OCI-LY7 (cell line): ENCODE results near the gene AGMO. TPM values are rescaled to one million over a fixed set of nuclear protein-coding genes. Genes with fewer than 3 reads are reported as not detected.

Experiments
- BruUV-seq: library from RNA; stranded (reverse); fragments of 400-500 nt; replicated peaks from 2 replicates; lab custom pipeline; 2021; lab: Mats Ljungman, UMichigan
- CTCF ChIA-PET: fragments of 300-600 bp; sonication (Branson Sonifier 250); formaldehyde crosslinking; loops from one replicate; lab custom pipeline; 2022; ENCODE audit warnings: antibody characterized with exemption; ENCODE audit not compliant: unreplicated experiment; lab: Charles Lee
- POLR2A ChIA-PET: fragments of 300-600 bp; sonication (Branson Sonifier 250); formaldehyde crosslinking; loops from one replicate; lab custom pipeline; 2022; ENCODE audit warnings: antibody characterized with exemption; lab: Charles Lee
- DNase-seq: peaks from one replicate; pipeline ENCODE4 v3.0.0-alpha.2; 2015; ENCODE audit warnings: low spot score
- H2AFZ ChIP-seq: fragments of 200-600 bp; sonication (generic), shearing (Covaris generic); 2 replicates; pipeline ENCODE4 v1.6.1; 2014; ENCODE audit warnings: mild to moderate bottlenecking, antibody characterized with exemption, low read length, moderate library complexity
- H3K27ac ChIP-seq: fragments of 200-600 bp; sonication (generic); 2 replicates; pipeline ENCODE4 v1.5.1; 2014; ENCODE audit warnings: mixed run types, low read depth, mild to moderate bottlenecking, moderate library complexity, low read length, inconsistent platforms; ENCODE audit not compliant: poor library complexity, severe bottlenecking
- H3K36me3 ChIP-seq: fragments of 200-600 bp; sonication (generic); 2 replicates; pipeline ENCODE4 v1.6.1; 2014; ENCODE audit warnings: mild to moderate bottlenecking, antibody characterized with exemption, low read length, moderate library complexity, mixed read lengths; ENCODE audit not compliant: insufficient read depth
- H3K4me1 ChIP-seq: fragments of 200-600 bp; sonication (generic); 2 replicates; pipeline ENCODE4 v1.5.1; 2014; ENCODE audit warnings: mild to moderate bottlenecking, low read length; ENCODE audit not compliant: insufficient read depth, poor library complexity, severe bottlenecking
- H3K4me2 ChIP-seq: fragments of 200-600 bp; sonication (generic); 2 replicates; pipeline ENCODE4 v1.6.1; 2014; ENCODE audit warnings: mild to moderate bottlenecking, low read length
- H3K4me3 ChIP-seq: fragments of 200-600 bp; sonication (generic); 2 replicates; pipeline ENCODE4 v1.5.1; 2014; ENCODE audit warnings: mild to moderate bottlenecking, low read depth, low read length; ENCODE audit not compliant: poor library complexity, severe bottlenecking
- H3K79me2 ChIP-seq: fragments of 200-600 bp; sonication (generic); 2 replicates; pipeline ENCODE4 v1.6.1; 2016; ENCODE audit warnings: low read depth, mild to moderate bottlenecking, low read length, moderate library complexity, mixed read lengths; ENCODE audit not compliant: insufficient read depth
- H3K9me2 ChIP-seq: fragments of 200-600 bp; sonication (generic); 2 replicates; pipeline ENCODE4 v1.6.1; 2016; ENCODE audit warnings: mild to moderate bottlenecking, low read length, mixed read lengths; ENCODE audit not compliant: insufficient read depth
- H3K9me3 ChIP-seq: fragments of 200-600 bp; sonication (generic); 2 replicates; pipeline ENCODE4 v1.6.1; 2014; ENCODE audit warnings: mild to moderate bottlenecking, mixed run types, low read length, mixed read lengths
- H4K20me1 ChIP-seq: fragments of 200-600 bp; sonication (generic); 2 replicates; pipeline ENCODE4 v1.6.1; 2014; ENCODE audit warnings: mild to moderate bottlenecking, antibody characterized with exemption, low read length, moderate library complexity, mixed read lengths; ENCODE audit not compliant: insufficient read depth
- EZH2phosphoT487 ChIP-seq: fragments of 200-600 bp; sonication (generic); IDR thresholded peaks from 2 replicates; pipeline ENCODE4 v1.6.1; 2018; ENCODE audit warnings: low read depth, borderline replicate concordance, mild to moderate bottlenecking, mixed run types, antibody characterized with exemption, low read length, moderate library complexity, mixed read lengths
- intact Hi-C: fragments of 100-400 bp; cut with micrococcal nuclease; formaldehyde crosslinking; loops from one replicate; pipeline ENCODE4 v1.10.0; 2022; ENCODE audit not compliant: unreplicated experiment
- total RNA-seq, 2 experiments: library from RNA; depleted of rRNA in 1 of 2; stranded (reverse); fragments of >200 nt in 1 of 2; shearing (Covaris generic) in 1 of 2; gene quantifications; 2 replicates each; pipeline ENCODE4 v1.2.3, GENCODE V29; 2014 to 2022
- TF ChIP-seq, protein P1 (sequence below): fragments of 200-600 bp; sonication (generic); conservative IDR thresholded peaks from 2 replicates; pipeline ENCODE4 v1.5.1; 2014; ENCODE audit warnings: mild to moderate bottlenecking, antibody characterized with exemption, low read length, moderate library complexity, mixed read lengths

Gene AGMO
- total RNA-seq, 2 experiments from 2014 or later, result not detected

DNA sequence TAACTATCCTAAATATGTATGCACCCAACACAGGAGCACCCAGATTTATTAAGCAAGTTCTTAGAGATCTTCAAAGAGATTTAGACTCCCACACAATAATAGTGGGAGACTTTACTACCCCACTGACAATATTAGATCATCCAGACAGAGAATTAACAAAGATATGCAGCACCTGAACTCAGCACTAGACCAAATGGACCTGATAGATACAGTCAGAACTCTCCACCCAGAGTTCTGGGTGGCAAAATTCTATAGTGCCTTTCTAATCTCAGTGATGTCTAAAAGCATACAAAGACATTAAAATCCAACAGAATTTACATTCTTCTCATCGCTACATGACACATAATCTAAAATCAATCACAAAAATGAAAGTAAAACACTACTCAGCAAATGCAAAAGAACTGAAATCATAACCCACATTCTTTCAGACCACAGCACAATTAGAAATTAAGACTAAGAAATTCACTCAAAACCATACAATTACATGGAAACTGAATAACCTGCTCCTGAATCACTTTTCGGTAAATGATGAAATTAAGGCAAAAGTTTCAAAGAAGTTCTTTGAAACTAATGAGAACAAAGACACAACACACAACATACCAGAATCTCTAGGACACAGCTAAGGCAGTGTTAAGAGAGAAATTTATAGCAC lies 183.2 kb downstream of the AGMO start:
- H3K4me3 ChIP-seq, result no peak overlapping the region
- no peaks in the 10 kb centered on the region for H3K9me3 ChIP-seq
- no TSS peak for BruUV-seq
- no peak for DNase-seq
- no peak overlapping the region for H3K27ac ChIP-seq
- no peak overlapping the region for H2AFZ ChIP-seq
- intact Hi-C loops, result no loop called here
- H3K9me2 ChIP-seq, result no peaks in the 10 kb centered on the region
- H3K4me1 ChIP-seq, result no peaks in the 10 kb centered on the region
- POLR2A ChIA-PET, result interaction anchor here (0.6 kb wide), 1 partner anchor 10 kb away, joined by 3 read pairs; no protein-coding TSS in a partner anchor
- no peaks in the 10 kb centered on the region for H4K20me1 ChIP-seq
- H3K36me3 ChIP-seq, result no peaks in the 10 kb centered on the region
- no peak for TF ChIP-seq EZH2phosphoT487
- TF ChIP-seq, protein P1, sequence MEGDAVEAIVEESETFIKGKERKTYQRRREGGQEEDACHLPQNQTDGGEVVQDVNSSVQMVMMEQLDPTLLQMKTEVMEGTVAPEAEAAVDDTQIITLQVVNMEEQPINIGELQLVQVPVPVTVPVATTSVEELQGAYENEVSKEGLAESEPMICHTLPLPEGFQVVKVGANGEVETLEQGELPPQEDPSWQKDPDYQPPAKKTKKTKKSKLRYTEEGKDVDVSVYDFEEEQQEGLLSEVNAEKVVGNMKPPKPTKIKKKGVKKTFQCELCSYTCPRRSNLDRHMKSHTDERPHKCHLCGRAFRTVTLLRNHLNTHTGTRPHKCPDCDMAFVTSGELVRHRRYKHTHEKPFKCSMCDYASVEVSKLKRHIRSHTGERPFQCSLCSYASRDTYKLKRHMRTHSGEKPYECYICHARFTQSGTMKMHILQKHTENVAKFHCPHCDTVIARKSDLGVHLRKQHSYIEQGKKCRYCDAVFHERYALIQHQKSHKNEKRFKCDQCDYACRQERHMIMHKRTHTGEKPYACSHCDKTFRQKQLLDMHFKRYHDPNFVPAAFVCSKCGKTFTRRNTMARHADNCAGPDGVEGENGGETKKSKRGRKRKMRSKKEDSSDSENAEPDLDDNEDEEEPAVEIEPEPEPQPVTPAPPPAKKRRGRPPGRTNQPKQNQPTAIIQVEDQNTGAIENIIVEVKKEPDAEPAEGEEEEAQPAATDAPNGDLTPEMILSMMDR, result no peak
- H3K79me2 ChIP-seq, result no peaks in the 10 kb centered on the region
- H3K4me2 ChIP-seq, result no peak overlapping the region
- CTCF ChIA-PET, result no interaction called here

DNA sequence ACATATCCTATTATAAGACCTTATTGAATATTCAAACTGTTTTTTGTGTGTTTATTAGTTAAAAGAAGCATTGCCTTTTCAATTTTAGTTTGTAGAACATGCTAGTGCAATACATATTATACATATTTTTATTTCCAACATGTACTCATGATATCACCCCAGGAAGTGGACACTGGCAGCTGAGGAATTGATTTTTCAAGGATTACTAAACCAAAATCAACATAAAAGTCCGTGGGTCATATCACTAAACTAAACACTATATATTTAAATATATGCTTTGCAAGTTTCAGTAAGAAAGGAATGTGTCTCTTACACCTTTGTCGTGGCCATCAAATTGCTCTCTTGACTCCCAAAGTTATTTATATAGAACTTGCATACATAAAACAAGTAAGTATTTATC lies 185.2 kb downstream of the AGMO start:
- ChIA-PET CTCF (no interaction called here), POLR2A (no interaction called here)
- Histone ChIP-seq H3K4me3 (no peak overlapping the region), H2AFZ (no peak overlapping the region), H3K36me3 (no peaks in the 10 kb centered on the region), H4K20me1 (no peaks in the 10 kb centered on the region), H3K27ac (no peak overlapping the region), H3K9me3 (no peaks in the 10 kb centered on the region), H3K4me2 (no peak overlapping the region), H3K79me2 (no peaks in the 10 kb centered on the region), H3K4me1 (no peaks in the 10 kb centered on the region), H3K9me2 (no peaks in the 10 kb centered on the region)
- DNase-seq, result no peak
- TF ChIP-seq, protein P1, result no peak
- no peak for TF ChIP-seq EZH2phosphoT487
- intact Hi-C loops, result no loop called here
- BruUV-seq, result no TSS peak

DNA sequence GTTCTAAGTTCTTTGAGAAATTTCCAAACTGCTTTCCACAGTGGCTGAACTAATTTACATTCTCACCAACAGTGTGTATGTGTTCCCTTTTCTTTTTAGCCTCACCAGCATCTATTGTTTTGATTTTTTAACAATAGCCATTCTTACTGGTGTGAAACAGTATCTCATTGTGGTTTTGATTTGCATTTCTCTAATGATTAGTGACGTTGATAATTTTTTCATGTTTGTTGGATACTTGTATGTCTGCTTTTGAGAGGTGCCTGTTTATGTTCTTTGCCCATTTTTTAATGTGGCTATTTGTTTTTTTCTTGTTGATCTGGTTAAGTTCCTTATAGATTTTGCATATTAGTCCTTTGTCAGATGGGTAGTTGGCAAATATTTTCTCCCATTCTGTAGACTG lies 191.4 kb downstream of the AGMO start:
- TF ChIP-seq EZH2phosphoT487, result no peak
- TF ChIP-seq, protein P1, result no peak
- ChIA-PET CTCF (no interaction called here), POLR2A (no interaction called here)
- no peak overlapping the region for H3K4me2 ChIP-seq
- intact Hi-C loops, result no loop called here
- no peak overlapping the region for H3K27ac ChIP-seq
- no peaks in the 10 kb centered on the region for H3K36me3 ChIP-seq
- no peak overlapping the region for H2AFZ ChIP-seq
- no peaks in the 10 kb centered on the region for H3K4me1 ChIP-seq
- no peaks in the 10 kb centered on the region for H4K20me1 ChIP-seq
- H3K79me2 ChIP-seq, result no peaks in the 10 kb centered on the region
- no peaks in the 10 kb centered on the region for H3K9me2 ChIP-seq
- H3K9me3 ChIP-seq, result no peaks in the 10 kb centered on the region
- BruUV-seq, result no TSS peak
- H3K4me3 ChIP-seq, result no peak overlapping the region
- DNase-seq, result no peak
